ENCODE measurements around the gene COP1.

Gene COP1

GRCh38 chr1:176141449-176141848, 65.6 kb downstream of the COP1 start:
- TF ChIP-seq CTCF (IDR thresholded peaks at IDR 0.05) = no peak
- Histone ChIP-seq H3K4me3 (no peak overlapping the region), H3K27ac (no peak overlapping the region)
- no peak for DNase-seq (ENCODE audit: low spot score)

GRCh38 chr1:176136891-176137290, 70.2 kb downstream of the COP1 start:
- no peak for DNase-seq (ENCODE audit: low spot score)

GRCh38 chr1:176134666-176135065, 72.4 kb downstream of the COP1 start:
- no peak for DNase-seq (ENCODE audit: low spot score)
- H3K4me3 ChIP-seq = no peak overlapping the region
- H3K27ac ChIP-seq = no peak overlapping the region
- no peak for TF ChIP-seq CTCF (IDR thresholded peaks at IDR 0.05)

More at GRCh38 chr1:176136891-176137290, 70.2 kb downstream of the COP1 start:
- Histone ChIP-seq H3K27ac (no peak overlapping the region), H3K4me3 (no peak overlapping the region)
- TF ChIP-seq CTCF (IDR thresholded peaks at IDR 0.05) = no peak

GRCh38 chr1:176122282-176122681, 84.8 kb downstream of the COP1 start:
- no peak for DNase-seq (ENCODE audit: low spot score)
- TF ChIP-seq CTCF (IDR thresholded peaks at IDR 0.05) = no peak
- no peak overlapping the region for H3K4me3 ChIP-seq
- H3K27ac ChIP-seq = no peak overlapping the region

- TF ChIP-seq CTCF (IDR thresholded peaks at IDR 0.05) = no peak
- no peak overlapping the region for H3K27ac ChIP-seq
Measured at GRCh38 chr1:176119549-176119948, 87.5 kb downstream of the COP1 start.

GRCh38 chr1:176118985-176119384, 88.1 kb downstream of the COP1 start:
- DNase-seq (ENCODE audit: low spot score) = no peak
- no peak for TF ChIP-seq CTCF (IDR thresholded peaks at IDR 0.05)
- no peak overlapping the region for H3K4me3 ChIP-seq
- H3K27ac ChIP-seq = no peak overlapping the region

More at GRCh38 chr1:176119549-176119948, 87.5 kb downstream of the COP1 start:
- DNase-seq (ENCODE audit: low spot score) = no peak
- H3K4me3 ChIP-seq = no peak overlapping the region

- H3K4me3 ChIP-seq = no peak overlapping the region
- no peak for TF ChIP-seq CTCF (IDR thresholded peaks at IDR 0.05)
- no peak for DNase-seq (ENCODE audit: low spot score)
- H3K27ac ChIP-seq = no peak overlapping the region
Measured at GRCh38 chr1:176111835-176112234, 95.3 kb downstream of the COP1 start.

Data from coronary artery (tissue), 2 donors.